ENCODE results near the gene ZNF576. TPM values are rescaled to one million over a fixed set of nuclear protein-coding genes. Genes with fewer than 3 reads are reported as not detected.
"Not testable (repeated sequence)": the region's sequence is repeated elsewhere in the genome, so short reads cannot be mapped to it uniquely, and the experiment has no call there.

Gene ZNF576, protein sequence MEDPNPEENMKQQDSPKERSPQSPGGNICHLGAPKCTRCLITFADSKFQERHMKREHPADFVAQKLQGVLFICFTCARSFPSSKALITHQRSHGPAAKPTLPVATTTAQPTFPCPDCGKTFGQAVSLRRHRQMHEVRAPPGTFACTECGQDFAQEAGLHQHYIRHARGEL
- total RNA-seq: 10 to 100 TPM; 12.3 to 15.0 (median 13.3) TPM

DNA sequence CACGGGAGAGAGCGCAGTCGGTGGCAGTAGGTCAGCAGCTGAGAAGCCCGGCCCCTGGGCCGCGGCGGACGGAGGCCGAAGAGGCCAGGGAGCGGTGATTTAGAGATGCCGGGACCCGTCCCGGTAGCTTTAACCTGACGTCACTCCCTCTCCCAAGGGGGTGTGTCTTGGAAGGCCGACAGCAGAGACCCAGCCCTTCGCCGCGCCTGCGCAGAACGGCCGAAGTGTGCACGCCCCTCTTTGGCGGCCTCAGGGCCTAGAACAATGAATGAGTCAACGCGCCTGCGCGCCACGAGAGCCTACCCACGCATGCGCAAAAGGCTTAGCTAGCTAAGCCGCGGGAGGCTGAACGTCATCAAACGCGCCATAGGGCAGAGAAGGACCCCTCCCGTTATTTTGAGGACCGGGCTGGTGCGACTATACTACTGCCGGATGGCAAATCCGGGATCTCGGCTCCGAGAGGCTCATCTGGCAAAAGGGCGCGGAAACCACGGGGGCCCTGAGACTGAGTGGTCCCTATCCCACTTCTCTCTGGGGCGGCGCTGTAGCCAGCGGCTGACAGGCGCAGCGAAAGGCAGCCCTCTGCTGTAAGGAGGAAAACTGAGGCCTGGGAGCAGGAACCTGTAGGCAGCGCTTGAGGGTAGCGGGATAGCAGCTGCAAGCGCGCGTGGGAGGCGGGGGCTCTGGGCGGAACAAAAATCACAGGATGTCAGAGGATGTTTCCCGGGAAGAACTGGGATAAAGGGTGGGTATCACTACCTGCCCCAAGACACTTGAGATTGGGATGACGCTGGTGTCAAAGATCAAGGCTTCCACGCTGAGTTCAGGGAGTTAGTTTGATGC is at the start of gene ZNF576, which contains the start of gene IRGQ:
Gene ZNF576, plus strand, starts transcription at position 597 of the 843 bp plus-strand sequence. CDS start 514 bp downstream, outside the sequence.
Gene IRGQ, minus strand, starts transcription at position 136 of the 843 bp plus-strand sequence. CDS start 796 bp downstream, outside the sequence.
- ATAC-seq (ENCODE audit: low FRiP score) (peak; percentile 94), DNase-seq (ENCODE audit: low spot score) (peak; percentile 100)
- TF ChIP-seq, protein P1, sequence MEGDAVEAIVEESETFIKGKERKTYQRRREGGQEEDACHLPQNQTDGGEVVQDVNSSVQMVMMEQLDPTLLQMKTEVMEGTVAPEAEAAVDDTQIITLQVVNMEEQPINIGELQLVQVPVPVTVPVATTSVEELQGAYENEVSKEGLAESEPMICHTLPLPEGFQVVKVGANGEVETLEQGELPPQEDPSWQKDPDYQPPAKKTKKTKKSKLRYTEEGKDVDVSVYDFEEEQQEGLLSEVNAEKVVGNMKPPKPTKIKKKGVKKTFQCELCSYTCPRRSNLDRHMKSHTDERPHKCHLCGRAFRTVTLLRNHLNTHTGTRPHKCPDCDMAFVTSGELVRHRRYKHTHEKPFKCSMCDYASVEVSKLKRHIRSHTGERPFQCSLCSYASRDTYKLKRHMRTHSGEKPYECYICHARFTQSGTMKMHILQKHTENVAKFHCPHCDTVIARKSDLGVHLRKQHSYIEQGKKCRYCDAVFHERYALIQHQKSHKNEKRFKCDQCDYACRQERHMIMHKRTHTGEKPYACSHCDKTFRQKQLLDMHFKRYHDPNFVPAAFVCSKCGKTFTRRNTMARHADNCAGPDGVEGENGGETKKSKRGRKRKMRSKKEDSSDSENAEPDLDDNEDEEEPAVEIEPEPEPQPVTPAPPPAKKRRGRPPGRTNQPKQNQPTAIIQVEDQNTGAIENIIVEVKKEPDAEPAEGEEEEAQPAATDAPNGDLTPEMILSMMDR (IDR thresholded peaks at IDR 0.05): no peak

DNA sequence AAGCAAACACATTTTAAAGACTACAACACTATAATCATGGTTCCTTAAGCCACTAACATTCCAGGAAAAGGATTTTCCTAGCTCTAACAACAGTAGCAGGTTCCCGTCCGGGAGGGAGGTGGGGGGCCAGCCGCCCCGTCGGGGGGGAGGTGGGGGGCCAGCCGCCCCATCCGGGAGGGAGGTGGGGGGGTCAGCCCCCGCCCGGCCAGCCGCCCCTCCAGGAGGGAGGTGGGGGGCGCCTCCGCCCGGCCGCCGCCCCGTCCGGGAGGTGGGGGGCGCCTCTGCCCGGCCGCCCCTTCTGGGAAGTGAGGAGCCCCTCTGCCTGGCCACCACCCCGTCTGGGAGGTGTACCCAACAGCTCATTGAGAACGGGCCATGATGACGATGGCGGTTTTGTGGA is 48.5 kb upstream of the ZNF576 start:
- not testable (repeated sequence) for DNase-seq (ENCODE audit: low spot score); ATAC-seq (ENCODE audit: low FRiP score)

DNA sequence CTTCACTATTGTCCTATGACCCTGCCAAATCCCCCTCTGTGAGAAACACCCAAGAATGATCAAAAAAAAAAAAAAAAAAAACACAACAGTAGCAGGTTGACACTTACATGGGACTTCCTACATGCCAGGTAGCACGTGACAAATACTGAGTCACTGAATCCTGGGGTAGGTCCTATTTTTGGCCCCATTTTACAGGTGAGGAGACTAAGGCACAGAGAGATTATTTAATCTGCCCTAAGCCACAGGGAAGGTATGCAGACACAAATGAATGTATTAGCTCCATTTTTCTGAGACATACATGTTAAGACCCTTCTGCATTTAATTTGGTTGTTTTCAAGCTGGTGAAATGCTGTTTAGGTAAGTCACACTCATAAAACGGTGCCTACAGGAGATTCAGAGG is 47.7 kb upstream of the ZNF576 start:
- no peak for DNase-seq (ENCODE audit: low spot score)
- TF ChIP-seq, protein P1 (IDR thresholded peaks at IDR 0.05): no peak
- no peak for ATAC-seq (ENCODE audit: low FRiP score)

DNA sequence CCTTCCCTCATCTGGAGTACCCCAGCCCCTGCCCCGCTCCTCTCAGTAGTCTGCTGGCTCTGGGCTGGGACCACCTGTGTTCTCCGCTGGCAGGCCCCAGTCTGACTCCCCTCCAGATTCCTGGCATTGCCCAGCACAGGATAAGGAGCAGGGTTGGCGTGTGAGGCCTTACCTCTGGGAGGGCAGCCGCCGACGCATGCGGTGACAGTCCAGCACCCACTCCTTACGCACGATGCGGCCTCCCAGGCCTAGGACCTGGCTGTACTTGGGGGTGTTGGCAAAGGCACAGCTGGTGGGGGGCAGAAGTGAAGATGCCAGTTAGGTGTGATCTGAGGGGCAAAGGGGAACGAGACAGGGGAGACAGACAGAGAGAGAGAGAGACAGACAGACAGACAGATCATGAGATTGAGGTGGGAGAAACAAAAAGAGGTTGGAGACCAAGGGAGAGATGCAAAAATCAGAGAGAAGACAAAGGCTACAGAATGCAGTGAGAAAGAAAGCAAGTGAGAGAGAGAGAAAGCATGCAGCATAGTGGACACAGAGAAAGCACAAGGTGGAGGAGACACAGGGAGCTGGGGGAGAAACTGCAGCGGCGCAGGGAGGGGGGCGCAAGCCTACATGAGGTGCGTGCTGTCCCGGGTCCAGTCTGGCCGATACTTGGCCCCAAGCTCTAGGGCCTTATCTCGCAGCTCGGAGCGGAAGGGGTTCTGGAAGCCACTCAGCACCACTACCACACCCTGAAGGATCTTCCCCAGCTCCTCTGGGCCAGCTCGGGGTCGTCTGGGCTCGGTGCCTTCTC is 44.8 kb upstream of the ZNF576 start:
- TF ChIP-seq, protein P1 (IDR thresholded peaks at IDR 0.05): no peak
- ATAC-seq (ENCODE audit: low FRiP score) (no peak), DNase-seq (ENCODE audit: low spot score) (no peak)

DNA sequence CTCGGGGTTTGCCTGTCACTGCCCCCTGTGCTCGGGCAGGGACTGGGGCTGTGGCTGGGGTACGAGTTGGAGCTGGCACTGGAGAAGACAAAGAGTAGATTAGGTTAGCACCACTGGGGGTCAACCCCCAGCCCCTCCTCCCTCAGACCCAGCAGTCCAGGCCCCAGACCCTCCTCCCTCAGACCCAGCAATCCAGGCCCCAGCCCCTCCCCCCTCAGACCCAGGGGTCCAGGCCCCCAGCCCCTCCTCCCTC is 44.3 kb upstream of the ZNF576 start:
- no peak for ATAC-seq (ENCODE audit: low FRiP score)
- DNase-seq (ENCODE audit: low spot score): no peak
- TF ChIP-seq, protein P1 (IDR thresholded peaks at IDR 0.05): no peak

DNA sequence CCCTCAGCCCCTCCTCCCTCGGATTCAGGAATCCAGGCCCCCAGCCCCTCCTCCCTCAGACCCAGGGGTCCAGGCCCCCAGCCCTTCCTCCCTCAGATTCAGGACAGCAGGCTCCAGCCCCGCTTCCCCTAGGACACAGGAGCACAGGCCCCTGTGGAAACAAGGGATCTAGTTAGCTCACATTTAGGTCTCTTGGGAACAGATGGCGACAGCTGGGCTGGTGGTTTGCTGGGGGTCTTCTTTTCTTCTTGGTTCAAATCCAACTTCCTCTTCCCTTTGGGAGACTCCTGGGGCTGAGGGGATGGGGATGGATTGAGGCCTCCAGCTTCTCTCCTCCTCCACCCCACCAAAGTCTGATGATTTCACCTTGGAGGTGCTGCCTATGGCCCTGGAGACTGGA is 43.8 kb upstream of the ZNF576 start:
- TF ChIP-seq, protein P1 (IDR thresholded peaks at IDR 0.05): no peak
- DNase-seq (ENCODE audit: low spot score) (no peak), ATAC-seq (ENCODE audit: low FRiP score) (no peak)

DNA sequence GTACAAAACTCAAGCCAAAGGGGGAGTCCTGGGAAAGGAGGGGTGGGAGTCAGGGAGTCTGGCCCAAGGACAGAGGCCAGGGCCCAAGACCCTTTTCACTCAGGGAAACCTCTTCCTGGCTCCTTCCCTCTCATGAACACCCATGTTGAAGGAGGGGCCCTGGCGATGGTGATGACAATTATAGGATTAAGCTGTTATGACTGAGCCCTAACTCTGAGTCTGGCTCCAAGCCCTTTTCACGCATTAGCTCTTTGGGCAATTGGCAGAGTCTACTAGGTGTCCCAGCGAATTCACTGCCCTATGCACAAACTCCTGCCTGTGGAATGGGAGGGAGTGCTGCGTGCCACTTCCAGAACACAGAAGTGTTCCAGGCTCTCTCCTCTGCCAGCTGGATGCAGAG is 42.7 kb upstream of the ZNF576 start:
- DNase-seq (ENCODE audit: low spot score): no peak
- TF ChIP-seq, protein P1 (IDR thresholded peaks at IDR 0.05): no peak
- ATAC-seq (ENCODE audit: low FRiP score): no peak

Measured in omental fat pad (tissue), 4 donors.